Amniotic epithelial cell (primary cell): ENCODE measurements around the gene PAPSS1.
"Not testable (repeated sequence)": the region's sequence is repeated elsewhere in the genome, so short reads cannot be mapped to it uniquely, and the experiment has no call there.

Source experiments
- DNase-seq: peaks from one replicate; pipeline ENCODE4 v3.0.0-alpha.2; 2010; ENCODE audit warnings: low read depth

PAPSS1 gene

DNA sequence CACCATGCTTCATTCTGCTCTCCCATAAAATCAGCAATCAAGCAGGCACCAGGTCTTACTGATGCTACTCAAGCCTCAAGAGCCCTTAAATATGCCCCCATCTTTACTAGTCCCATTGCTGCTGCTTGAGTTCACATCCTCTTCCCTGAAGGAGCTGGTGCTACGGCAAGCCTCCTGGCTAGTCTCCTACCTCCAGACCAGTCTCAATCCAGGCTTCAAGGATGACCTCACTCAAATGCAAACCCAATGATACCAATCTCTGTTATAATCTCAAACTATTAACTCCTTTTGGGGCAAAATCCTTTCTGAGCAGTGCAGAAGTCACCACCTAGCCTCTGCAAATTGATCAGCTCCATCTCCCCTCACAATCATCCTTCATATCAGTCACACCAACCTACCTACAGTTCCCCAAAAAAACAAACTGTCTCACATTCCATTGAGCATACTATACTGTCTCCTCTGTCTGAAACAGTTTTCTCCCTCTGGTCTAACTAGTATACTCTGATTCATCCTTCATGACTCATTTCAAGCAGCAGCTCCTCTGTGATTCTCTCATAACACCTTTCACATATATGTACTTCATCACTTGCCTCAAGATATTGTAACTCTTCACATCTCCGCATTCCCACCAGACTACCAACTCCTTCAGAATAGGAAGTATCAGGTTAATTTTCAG lies 30.0 kb downstream of the PAPSS1 start:
- DNase-seq = peak; percentile 90

DNA sequence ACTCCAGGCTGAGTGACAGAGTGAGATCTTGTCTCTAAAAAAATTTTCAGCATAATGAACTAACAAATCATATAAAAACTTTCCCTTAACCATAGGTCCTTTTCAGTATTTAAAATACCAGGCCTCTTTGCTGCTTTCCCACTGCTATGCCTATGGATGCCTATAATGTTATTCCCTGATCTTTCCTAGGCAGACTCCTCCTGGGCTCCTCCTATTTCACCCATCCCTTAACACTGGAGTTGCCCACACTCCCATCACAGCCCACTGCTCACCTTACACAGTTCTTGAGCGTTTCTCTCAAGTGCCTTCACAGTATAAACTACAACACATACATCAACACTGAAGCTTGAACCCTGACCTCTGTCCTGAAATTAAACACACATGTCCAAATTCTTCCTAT lies 31.6 kb downstream of the PAPSS1 start:
- DNase-seq = no peak

DNA sequence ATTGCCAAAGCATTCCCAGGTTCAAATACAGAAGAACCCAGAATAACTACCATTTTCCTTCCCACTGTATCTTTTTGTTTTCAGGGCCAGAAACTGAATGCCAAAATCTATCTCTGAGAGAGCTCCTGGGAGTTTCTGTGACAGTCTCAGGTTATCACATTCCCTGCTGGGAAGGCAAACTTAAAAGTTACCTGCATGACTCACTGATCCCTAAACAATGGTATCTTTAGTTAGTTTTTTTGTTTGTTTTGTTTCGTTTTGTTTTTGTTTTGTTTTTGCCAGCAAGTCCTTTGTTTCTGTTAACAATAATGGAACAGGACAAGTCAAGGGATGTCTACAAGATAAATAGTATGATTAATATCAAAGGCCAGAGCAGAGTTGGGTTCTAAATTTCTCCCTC lies 34.3 kb downstream of the PAPSS1 start:
- no peak for DNase-seq

DNA sequence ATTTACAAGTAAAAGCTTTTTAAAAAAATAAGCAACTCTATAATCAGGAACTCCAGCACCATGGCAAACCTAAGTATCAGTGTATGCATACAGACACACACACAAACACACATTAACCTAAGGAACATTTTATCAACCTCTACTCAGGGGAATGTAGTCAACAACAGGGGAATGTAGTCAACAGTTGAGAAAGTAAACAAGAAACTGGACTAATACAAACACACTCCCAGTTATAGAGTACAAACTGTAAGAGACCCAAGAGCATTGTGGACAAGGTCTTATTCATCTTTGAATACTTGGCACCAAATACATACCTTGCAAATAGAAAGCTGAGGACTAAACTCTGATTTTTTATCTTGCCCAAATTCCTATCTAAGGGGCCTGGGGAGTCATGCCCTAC lies 36.2 kb downstream of the PAPSS1 start:
- peak; percentile 47 for DNase-seq

DNA sequence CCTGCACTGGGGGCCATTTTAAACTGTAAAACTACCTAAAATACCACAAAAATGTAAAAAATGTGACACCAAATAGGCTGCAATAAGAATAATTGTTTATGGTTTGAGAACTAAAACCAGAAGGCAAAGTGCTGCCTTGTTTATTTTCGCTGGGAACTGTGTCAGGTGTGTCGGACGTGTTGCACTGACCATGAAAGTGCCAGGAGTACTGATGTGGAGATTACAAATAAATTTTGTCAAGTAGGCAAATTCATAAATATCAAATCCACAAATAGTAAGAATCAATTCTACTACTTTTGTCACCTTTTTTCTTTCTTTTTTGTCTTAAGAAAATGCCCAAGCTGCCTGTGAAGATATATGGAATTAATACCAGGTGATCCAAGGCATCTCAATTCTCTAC lies 37.7 kb downstream of the PAPSS1 start:
- DNase-seq = no peak

DNA sequence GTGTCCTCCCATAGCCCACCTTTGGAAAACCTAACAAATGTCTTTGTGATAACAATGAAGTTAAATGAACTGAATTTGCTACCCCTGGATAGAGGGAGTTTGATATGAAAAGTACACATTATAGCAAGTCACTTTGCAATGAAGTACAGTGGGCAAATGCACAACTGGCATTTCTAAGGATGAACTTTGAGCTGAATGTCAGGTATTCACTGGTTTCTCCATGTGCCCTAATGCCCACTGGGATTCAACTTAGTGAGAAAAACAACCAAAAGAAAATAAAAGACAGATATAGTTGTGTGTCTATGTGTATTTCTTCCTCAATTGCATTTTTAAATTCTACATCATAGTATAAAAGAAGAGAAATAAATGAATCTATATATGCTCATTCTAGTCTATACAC lies 51.0 kb downstream of the PAPSS1 start:
- DNase-seq = no peak

DNA sequence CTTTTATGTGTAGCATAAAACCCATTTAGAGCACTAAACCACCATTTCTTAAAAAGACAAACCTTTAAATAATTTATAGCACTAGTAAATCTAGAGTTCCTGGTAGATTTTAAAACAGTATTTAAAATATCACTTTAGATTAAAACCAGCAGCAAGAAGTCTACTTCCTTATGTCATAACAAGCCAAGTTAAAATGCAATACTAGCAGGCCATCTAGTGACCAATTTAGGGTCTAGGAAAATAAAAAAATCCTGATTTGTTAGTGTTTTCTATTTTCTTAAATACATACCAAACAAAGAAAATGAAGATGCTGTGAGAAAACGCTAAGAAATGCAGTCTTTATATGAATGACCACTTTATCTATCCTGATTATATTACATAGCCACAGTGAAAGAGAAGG lies 53.9 kb downstream of the PAPSS1 start:
- DNase-seq = peak; percentile 61

DNA sequence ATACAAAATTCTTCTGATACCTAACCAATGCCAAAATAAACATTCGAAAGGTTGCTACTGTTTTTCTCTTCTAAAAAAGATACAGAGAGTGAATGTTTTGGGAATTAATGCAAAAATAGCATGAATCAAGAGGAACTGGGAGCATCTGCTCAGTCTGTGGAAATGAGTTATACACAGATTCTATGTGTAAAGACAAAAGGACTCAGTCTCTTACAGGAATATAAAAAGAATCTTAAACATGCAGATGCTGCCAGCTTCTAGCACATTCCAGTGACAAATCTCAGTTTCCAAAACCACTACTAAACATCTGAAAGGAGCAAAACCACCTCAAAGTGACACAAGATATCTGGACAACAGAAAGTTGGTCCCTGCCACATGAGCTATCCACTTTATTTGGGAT lies 55.0 kb downstream of the PAPSS1 start:
- no peak for DNase-seq

DNA sequence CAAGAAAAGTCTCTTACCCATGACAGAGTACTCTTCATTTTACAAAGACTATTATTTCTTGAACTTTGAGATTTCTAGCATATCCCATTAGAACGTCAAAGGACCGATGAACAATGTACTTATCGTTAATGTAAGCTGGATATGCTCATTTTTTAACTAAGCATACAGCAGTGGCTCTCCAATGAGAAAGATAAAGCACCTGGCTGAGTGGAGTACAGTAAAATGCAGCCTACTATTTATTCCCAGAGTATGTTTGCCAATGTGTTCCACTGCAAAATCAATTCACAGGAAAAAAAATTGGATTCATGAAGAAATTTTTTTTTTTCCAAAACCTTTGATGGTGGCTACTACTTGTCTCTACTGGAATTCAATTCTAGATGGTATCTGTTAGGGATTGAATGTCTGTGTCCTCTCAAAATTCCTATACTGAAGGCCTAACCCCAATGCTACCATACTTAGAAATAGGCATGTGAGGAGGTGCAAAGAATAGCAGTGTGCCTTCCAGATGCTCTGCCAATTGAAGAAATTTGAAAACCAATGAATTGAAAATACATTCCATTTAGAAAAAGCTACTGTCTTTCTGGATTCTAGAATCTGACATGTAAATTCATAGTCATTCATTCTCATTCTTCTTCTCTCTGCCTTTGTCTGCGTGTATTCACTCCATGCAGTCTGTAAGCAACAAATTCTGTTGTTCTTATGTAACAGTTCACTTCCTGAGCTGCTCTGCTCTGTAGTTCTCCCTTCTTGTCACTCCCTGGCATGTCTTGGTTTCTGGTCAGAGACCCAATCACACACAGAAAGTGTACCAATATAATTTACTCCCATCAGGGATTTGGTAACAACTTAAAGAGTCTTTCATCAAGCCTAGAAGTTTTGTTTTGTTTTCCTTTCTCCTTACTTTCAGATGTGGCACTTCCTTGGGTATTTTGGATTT lies 61.4 kb downstream of the PAPSS1 start:
- DNase-seq = no peak

DNA sequence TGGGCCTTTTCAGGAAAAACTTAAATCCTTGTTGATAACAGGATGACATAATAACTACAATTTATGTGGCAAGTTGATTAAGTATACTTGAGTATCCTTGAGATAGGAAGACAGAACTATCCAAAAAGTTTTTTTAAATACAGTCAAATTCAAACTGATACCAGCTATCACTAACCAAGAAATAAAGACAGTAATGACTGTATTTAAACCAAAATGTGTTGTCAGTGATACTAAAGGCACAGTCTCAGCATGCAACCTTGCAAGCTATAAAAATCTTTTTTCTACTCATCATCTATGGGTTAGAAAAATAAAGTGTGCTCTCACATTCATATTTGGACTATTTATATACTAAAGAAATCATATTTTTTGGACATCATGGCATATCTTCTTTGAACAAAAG lies 64.7 kb downstream of the PAPSS1 start:
- DNase-seq = peak; percentile 25

DNA sequence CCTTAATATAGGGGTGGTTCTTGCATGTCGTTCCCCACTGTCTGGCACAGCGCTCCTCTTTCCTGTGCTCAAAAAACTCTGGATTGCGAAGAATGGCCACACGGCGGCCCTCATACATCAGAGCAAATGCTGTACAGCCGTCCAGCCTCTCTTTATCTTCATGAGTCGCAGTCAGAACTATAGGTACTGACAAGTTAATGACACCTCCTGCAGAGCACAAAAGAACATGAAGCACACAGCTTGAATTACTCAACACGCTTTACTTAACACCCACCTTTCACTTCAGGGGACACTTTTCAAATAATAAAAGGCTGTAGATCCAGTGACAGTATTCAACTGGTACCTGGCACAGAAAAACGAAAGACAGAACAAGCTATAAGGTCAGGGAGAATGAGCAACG lies 65.3 kb downstream of the PAPSS1 start:
- peak; percentile 13 for DNase-seq

DNA sequence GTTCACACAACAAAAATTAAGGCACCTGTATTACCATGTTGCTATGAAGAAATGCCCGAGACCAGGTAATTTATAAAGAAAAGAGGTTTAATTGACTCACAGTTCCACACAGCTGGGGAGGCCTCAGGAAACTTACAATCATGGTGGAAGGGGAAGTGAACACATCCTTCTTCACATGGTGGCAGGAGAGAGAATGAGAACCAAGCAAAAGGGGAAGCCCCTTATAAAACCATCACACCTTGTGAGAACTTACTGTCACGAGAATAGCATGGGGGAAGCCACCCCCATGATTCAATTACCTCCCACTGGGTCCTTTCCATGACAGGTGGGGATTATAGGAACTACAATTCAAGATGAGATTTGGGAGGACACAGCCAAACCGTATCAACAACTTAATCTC lies 68.6 kb downstream of the PAPSS1 start:
- not testable (repeated sequence) for DNase-seq

DNA sequence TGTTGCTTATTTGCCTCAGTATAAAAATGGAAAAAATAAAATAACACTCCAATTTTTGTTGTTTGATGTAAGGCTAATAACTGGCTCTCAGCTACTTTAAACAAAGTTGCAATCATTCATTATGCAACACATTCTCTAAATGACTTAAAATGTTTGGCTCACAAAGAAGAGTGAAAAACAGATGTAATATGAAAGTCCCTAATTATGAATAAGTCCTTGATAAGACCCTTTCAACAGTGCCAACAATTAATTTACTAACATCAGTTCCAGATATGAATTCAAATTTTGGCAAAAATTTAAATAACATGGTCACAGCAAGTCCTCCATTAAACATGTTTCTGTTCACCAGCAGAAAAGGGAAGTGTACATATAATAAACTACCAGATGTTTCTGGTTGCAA lies 69.8 kb downstream of the PAPSS1 start:
- no peak for DNase-seq

DNA sequence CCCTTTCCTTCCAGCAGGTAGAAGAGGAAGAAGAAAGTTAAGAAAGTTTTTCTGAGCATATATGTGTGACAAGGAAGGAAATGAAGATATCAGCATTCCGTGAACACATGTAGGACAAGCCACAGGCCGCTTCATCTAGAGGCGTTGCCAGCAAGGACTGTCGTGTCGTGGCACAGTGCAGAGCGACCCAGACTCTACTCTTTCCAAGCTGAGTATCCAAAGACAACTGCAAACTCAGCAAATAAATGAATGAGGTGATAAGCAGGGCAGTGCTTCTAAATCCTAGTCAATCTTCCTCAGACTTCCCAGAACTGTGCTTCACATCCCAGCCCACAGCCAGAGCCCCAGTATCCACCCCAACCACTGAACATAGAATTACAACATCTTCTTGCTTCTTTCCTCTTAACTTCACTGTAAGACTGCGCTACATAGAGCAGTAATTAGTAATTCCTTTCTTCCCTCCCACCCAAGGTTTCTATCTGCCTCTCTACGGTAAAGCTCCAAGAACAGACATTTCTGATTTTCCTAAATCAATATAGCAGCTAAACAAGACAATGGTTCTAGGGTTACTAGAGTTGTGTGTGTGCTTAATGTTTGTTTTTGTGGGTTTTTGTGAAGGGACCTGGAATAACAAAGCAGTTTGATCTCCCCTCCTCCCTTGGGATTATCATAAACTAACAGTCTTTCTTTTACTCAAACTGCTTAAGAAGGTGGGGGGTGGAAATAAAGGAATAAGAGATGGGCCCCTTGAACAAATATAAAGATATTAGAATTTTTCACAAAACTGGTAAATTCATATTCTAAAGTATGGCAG lies 71.6 kb downstream of the PAPSS1 start:
- peak; percentile 52 for DNase-seq

DNA sequence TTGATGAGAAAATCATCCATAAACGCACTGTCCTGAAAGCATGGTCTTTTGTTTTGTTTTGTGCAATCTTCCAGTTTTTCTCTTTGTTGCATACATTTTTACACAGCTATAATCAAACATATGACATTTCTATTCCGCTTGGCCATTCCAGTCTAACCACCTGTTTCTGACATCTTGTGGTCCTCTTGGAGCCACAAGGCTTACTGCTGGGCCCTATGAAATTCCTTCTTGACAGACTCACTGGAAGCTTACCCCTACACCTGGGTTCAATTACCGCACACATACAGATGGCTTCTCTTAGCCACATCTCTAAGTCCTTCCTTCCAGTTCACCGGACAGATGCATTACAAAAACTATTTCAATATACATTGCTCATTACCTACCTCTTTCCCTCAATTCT lies 72.4 kb downstream of the PAPSS1 start:
- DNase-seq = no peak

DNA sequence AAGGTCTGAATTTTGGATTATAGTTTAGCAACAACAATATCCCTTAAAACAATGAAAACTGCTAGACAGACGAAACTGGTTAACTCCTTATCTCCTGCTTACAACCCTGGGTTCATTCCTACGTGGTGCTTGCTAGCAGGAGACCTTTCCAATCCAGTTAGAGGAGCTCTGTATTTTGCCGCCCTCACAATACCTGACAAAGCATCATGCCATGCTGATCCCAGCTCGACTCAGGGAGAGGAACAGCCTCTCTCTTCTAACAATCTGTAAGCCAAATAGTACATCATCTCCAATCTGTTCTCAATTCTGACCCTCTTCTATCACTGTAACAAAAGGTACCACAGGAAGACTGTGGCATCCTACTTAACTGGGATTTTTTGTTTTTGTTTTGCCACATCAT lies 74.4 kb downstream of the PAPSS1 start:
- DNase-seq = no peak

DNA sequence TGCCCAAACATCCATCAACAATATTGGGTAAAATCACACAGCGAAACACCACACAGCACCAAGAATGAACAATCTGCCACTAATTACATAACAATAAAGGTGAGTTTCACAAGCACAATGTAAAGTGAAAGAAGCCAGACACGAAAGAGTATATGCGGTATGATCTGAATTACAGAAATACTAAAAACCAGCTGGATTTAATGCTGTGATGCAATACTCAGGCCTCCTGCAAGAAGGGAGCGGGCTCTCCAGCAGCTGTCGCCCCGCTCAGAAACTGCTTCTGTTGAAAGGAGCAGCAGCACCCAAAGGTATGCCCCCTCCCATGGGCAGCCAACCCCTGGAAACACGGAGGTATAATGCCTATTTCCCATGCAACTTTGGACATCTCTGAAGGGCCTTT lies 77.0 kb downstream of the PAPSS1 start:
- DNase-seq = peak; percentile 54

DNA sequence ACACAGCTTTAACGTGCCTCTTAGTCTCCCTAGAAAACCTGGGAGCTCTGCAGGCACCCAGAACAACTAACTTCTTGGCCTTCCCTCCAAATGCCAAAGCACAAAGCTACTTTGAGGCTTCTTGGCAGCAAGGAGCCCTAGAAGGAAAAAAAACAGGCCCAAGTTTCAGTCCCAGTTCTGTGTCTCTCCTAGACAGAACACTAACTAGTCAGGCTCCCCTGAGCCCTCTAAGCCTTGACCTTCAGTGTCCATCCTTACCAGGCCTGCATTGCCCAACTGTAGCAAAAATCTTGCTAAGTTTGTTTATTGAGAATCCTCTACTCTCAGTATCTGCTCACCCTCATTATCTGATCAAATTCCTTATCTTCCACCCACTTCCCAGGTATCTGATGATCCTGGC lies 79.2 kb downstream of the PAPSS1 start:
- no peak for DNase-seq

DNA sequence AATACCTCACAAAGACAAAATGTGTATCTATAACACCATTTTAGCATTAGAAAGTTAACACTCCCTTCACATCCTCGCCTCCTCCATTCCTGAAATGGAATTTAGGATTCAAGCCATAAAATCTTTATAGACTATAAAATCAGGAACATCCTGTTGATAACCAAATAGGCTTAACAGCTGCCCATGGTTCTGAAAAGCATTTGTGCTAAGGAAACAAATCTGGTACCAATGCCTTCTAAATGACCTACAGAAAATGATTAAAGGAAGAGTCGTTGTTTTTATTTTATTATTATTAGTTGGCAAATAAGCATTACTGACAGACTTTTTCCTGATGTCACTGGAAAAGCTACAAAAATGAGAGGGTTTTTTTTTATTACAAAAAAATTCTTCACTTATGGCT lies 79.8 kb downstream of the PAPSS1 start:
- no peak for DNase-seq

DNA sequence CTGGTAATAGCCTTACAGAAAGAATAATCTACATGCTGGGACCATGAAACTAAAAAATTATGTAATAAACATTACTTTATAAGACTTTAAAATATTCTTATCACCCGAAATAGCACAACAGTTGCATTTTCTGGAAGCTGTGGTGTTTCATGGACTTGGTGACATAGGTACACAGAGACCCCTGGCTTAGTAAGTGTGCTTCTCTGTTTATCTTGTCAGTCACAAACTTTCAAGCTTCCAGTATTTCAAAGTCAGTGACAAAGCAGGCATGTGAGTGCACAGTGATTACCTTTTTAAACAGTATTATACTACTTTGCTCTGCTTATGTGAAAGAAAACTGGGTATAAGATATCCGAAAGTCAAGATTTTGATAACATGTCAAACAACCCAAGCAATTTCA lies 84.3 kb downstream of the PAPSS1 start:
- DNase-seq = no peak

DNA sequence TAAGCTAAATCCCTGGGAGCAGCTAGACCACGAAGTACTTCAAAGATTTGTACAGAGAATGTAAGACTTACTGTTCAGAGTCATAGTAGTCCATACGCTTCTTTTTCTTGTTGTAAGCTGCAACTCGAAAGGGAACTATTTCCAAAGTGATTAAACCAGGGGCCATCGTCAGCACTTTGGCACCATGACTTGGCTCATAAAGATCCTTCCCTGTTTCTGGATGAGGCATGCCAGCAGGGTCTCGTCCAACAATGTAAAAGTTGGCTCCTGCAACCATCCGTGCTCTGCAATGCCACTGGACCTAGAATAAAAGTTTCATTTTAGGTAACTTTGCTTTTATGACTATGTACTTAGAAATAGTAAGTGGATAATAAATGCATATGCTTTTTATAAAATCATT lies 88.5 kb downstream of the PAPSS1 start:
- DNase-seq = no peak

DNA sequence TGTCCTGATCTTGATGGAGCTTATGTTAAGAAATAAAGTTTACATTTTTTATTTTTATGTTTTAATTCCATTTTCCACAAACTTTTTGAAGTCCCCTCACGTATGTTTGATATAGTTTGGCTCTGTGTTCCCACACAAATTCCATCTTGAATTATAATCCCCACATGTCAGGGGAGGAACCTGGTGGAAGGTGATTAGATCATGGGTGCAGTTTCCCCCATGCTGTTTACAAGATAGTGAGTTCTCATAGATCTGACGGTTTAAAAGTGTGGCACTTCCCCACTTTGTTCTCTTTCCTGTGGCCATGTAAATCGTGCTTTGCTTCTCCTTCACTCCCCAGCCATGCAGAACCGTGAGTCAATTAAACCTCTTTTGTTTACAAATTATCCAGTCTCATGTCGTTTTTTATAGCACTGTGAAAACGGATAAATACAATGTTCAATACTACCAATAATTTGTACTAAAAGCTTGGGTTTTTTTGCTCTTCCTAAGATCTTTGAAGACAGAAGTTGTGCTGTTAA lies 89.8 kb downstream of the PAPSS1 start:
- no peak for DNase-seq

DNA sequence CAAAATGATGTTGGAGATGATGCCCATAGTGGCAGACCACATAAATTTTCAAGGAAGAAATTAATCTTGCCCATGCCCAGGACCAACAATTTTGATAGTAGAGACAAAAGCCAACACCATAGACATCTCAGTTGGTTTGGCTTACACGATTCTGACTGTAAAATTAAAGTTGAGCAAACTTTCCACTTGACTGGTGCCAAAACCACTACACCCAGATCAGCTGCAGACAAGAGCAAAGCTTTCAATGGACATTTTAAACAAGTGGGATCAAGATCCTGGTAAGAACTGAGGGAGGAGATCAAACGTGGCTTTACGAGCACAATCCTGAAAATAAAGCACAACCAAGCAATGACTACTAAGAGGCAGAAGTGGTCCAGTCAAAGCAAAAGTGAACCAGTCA lies 90.7 kb downstream of the PAPSS1 start:
- DNase-seq = no peak
